IMR-90 (cell line): Measurements from ENCODE around the gene ARL13A. TPM values are rescaled to one million over a fixed set of nuclear protein-coding genes. Genes with fewer than 3 reads are reported as not detected.

ENCODE experiments used
- ATAC-seq: fragments of 200-7000 bp; cut with Tn5 transposase; 2 replicates; pipeline ENCODE4 v1.9.1; 2020; ENCODE audit warnings: low read depth, mild to moderate bottlenecking, moderate library complexity
- BruUV-seq: library from RNA; stranded (reverse); fragments of 400-500 nt; replicated peaks from 2 replicates; lab custom pipeline; 2021; lab: Mats Ljungman, UMichigan
- CTCF ChIA-PET: fragments of 300-600 bp; formaldehyde crosslinking; extraction: SDS; loops from one replicate; lab custom pipeline; 2021; ENCODE audit warnings: antibody characterized with exemption; lab: Yijun Ruan, JAX
- POLR2A ChIA-PET: fragments of 300-600 bp; sonication (Branson Sonifier 250); formaldehyde crosslinking; loops from one replicate; lab custom pipeline; 2022; ENCODE audit warnings: antibody characterized with exemption; ENCODE audit not compliant: unreplicated experiment; lab: Charles Lee
- DNase-seq: peaks from one replicate; pipeline ENCODE4 v3.0.0; 2013
- H2AFZ ChIP-seq: replicated peaks from 2 replicates; pipeline ENCODE3; 2013; ENCODE audit warnings: low read length, mild to moderate bottlenecking; ENCODE audit not compliant: poor library complexity
- H2AK5ac ChIP-seq: 2 replicates; pipeline ENCODE4 v1.6.1; 2013; ENCODE audit warnings: low read depth, low read length, inconsistent platforms
- H2AK9ac ChIP-seq: replicated peaks from 2 replicates; pipeline ENCODE3; 2013; ENCODE audit warnings: mild to moderate bottlenecking, low read depth, low read length, moderate library complexity; ENCODE audit not compliant: poor library complexity
- H2BK120ac ChIP-seq: 2 replicates; pipeline ENCODE4 v1.6.1; 2013; ENCODE audit warnings: low read depth, low read length, inconsistent platforms
- H2BK15ac ChIP-seq: 3 replicates; pipeline ENCODE4 v1.6.1; 2013; ENCODE audit warnings: low read depth, low read length, inconsistent platforms
- H2BK20ac ChIP-seq: 2 replicates; pipeline ENCODE4 v1.6.1; 2013; ENCODE audit warnings: low read depth, mild to moderate bottlenecking, inconsistent platforms, low read length, moderate library complexity
- H2BK5ac ChIP-seq: 2 replicates; pipeline ENCODE4 v1.6.1; 2013; ENCODE audit warnings: mild to moderate bottlenecking, low read depth, low read length, inconsistent platforms; ENCODE audit not compliant: poor library complexity, severe bottlenecking
- H3K14ac ChIP-seq: replicated peaks from 2 replicates; pipeline ENCODE4 v1.6.1; 2013; ENCODE audit warnings: low read depth, low read length, inconsistent platforms
- H3K18ac ChIP-seq: 2 replicates; pipeline ENCODE4 v1.6.1; 2013; ENCODE audit warnings: low read depth, low read length, control low read depth
- H3K23ac ChIP-seq: 2 replicates; pipeline ENCODE4 v1.6.1; 2013; ENCODE audit warnings: low read depth, low read length, inconsistent platforms
- H3K27ac ChIP-seq: 2 replicates; pipeline ENCODE4 v1.5.1; 2013; ENCODE audit warnings: mild to moderate bottlenecking, control low read depth, low read length; ENCODE audit not compliant: insufficient read depth
- H3K27me3 ChIP-seq: 2 replicates; pipeline ENCODE4 v1.6.1; 2013; ENCODE audit warnings: low read length; ENCODE audit not compliant: control insufficient read depth, insufficient read depth
- H3K36me3 ChIP-seq: 2 replicates; pipeline ENCODE4 v1.6.1; 2013; ENCODE audit warnings: low read length, mixed read lengths; ENCODE audit not compliant: control insufficient read depth, insufficient read depth
- H3K4ac ChIP-seq: 2 replicates; pipeline ENCODE4 v1.6.1; 2013; ENCODE audit warnings: low read depth, low read length, inconsistent platforms
- H3K4me1 ChIP-seq: 2 replicates; pipeline ENCODE4 v1.6.1; 2013; ENCODE audit warnings: low read length, mixed read lengths; ENCODE audit not compliant: control insufficient read depth, insufficient read depth
- H3K4me2 ChIP-seq: 2 replicates; pipeline ENCODE4 v1.6.1; 2013; ENCODE audit warnings: low read depth, mild to moderate bottlenecking, control low read depth, low read length, moderate library complexity
- H3K4me3 ChIP-seq: 2 replicates; pipeline ENCODE4 v1.5.1; 2013; ENCODE audit warnings: low read depth, mild to moderate bottlenecking, control low read depth, low read length, moderate library complexity; ENCODE audit not compliant: insufficient read depth
- H3K56ac ChIP-seq: 2 replicates; pipeline ENCODE4 v1.6.1; 2013; ENCODE audit warnings: low read length, inconsistent platforms; ENCODE audit not compliant: insufficient read depth; ENCODE audit errors: extremely low read depth
- H3K79me1 ChIP-seq, 2 experiments: 2 replicates each; pipeline ENCODE4 v1.6.1; 2013; ENCODE audit warnings: low read length in 2 of 2, inconsistent platforms in 1 of 2, low read depth in 1 of 2
- H3K9ac ChIP-seq: 2 replicates; pipeline ENCODE4 v1.6.1; 2013; ENCODE audit warnings: low read depth, low read length, control low read depth
- H3K9me1 ChIP-seq: 2 replicates; pipeline ENCODE4 v1.6.1; 2013; ENCODE audit warnings: low read length, inconsistent platforms; ENCODE audit not compliant: insufficient read depth
- H3K9me3 ChIP-seq: 2 replicates; pipeline ENCODE4 v1.6.1; 2013; ENCODE audit warnings: low read length; ENCODE audit not compliant: control insufficient read depth, insufficient read depth
- H4K20me1 ChIP-seq: 2 replicates; pipeline ENCODE4 v1.6.1; 2013; ENCODE audit warnings: low read length, inconsistent platforms; ENCODE audit not compliant: insufficient read depth
- H4K5ac ChIP-seq: 2 replicates; pipeline ENCODE4 v1.6.1; 2013; ENCODE audit warnings: mild to moderate bottlenecking, low read depth, low read length, control low read depth
- H4K8ac ChIP-seq, 2 experiments: 2 replicates each; pipeline ENCODE4 v1.6.1; 2013; ENCODE audit warnings: low read depth in 2 of 2, low read length in 2 of 2, control low read depth in 1 of 2, inconsistent platforms in 1 of 2
- H4K91ac ChIP-seq: 2 replicates; pipeline ENCODE4 v1.6.1; 2013; ENCODE audit warnings: low read depth, low read length, inconsistent platforms; ENCODE audit not compliant: insufficient read depth
- BHLHE40 ChIP-seq: fragments of 150-350 bp; IDR thresholded peaks from 2 replicates; pipeline ENCODE4 v1.6.1; 2016; ENCODE audit warnings: mild to moderate bottlenecking, low read depth, low read length
- CEBPB ChIP-seq: IDR thresholded peaks from 2 replicates; pipeline ENCODE4 v1.6.1; 2012; ENCODE audit warnings: low read depth, low read length, improper control_type of control experiment
- CHD1 ChIP-seq: IDR thresholded peaks from 2 replicates; pipeline ENCODE4 v1.6.1; 2012; ENCODE audit warnings: low read depth, low read length, improper control_type of control experiment
- CTCF ChIP-seq: conservative IDR thresholded peaks from 2 replicates; pipeline ENCODE4 v1.5.1; 2012; ENCODE audit warnings: mild to moderate bottlenecking, low read depth, low read length, improper control_type of control experiment
- FOS ChIP-seq: fragments of 150-350 bp; IDR thresholded peaks from 2 replicates; pipeline ENCODE4 v1.6.1; 2016; ENCODE audit warnings: low read depth, low read length
- MAFK ChIP-seq: IDR thresholded peaks from 2 replicates; pipeline ENCODE4 v1.6.1; 2012; ENCODE audit warnings: low read depth, low read length, improper control_type of control experiment
- MAZ ChIP-seq: IDR thresholded peaks from 2 replicates; pipeline ENCODE4 v1.6.1; 2012; ENCODE audit warnings: low read depth, mild to moderate bottlenecking, low read length, improper control_type of control experiment, moderate library complexity, borderline replicate concordance
- MXI1 ChIP-seq: IDR thresholded peaks from 2 replicates; pipeline ENCODE4 v1.6.1; 2012; ENCODE audit warnings: low read depth, mild to moderate bottlenecking, low read length, moderate library complexity, borderline replicate concordance
- NFE2L2 ChIP-seq: fragments of 150-350 bp; IDR thresholded peaks from 2 replicates; pipeline ENCODE4 v1.6.1; 2016; ENCODE audit warnings: low read depth, mild to moderate bottlenecking, low read length
- POLR2A ChIP-seq: IDR thresholded peaks from 2 replicates; pipeline ENCODE4 v1.6.1; 2012; ENCODE audit warnings: mild to moderate bottlenecking, low read depth, low read length
- RAD21 ChIP-seq: IDR thresholded peaks from 2 replicates; pipeline ENCODE4 v1.6.1; 2012; ENCODE audit warnings: low read length, improper control_type of control experiment
- RCOR1 ChIP-seq: IDR thresholded peaks from 2 replicates; pipeline ENCODE4 v1.6.1; 2012; ENCODE audit warnings: mild to moderate bottlenecking, low read length, improper control_type of control experiment; ENCODE audit not compliant: insufficient replicate concordance
- RFX5 ChIP-seq: IDR thresholded peaks from 2 replicates; pipeline ENCODE4 v1.8.0; 2012; ENCODE audit warnings: low read depth, mild to moderate bottlenecking, low read length, moderate library complexity
- SMC3 ChIP-seq: fragments of 150-350 bp; IDR thresholded peaks from 2 replicates; pipeline ENCODE4 v1.6.1; 2016; ENCODE audit warnings: low read depth, mild to moderate bottlenecking, antibody characterized with exemption, low read length, moderate library complexity
- USF2 ChIP-seq: fragments of 150-350 bp; IDR thresholded peaks from 2 replicates; pipeline ENCODE4 v1.6.1; 2017; ENCODE audit warnings: mild to moderate bottlenecking, antibody characterized with exemption, low read length, low read depth
- WGBS, 2 experiments: methylation state at CpG; one replicate each; pipeline versions ENCODE4 v1.1.5 to v1.1.7; 2013; ENCODE audit warnings: missing lambda C conversion rate in 2 of 2; ENCODE audit not compliant: insufficient read length in 1 of 2; ENCODE audit errors: extremely low coverage in 2 of 2; 5-methylcytosine and 5-hydroxymethylcytosine counted together
- dilution Hi-C: fragments of 300-500 bp; cut with HindIII; formaldehyde crosslinking; loops from one replicate; pipeline ENCODE4 v1.14.3; 2018; ENCODE audit warnings: low sequenced_read_pairs; ENCODE audit not compliant: unreplicated experiment
- in situ Hi-C: fragments of 300-500 bp; cut with MboI; formaldehyde crosslinking; loops from 3 replicates; pipeline ENCODE4 v1.14.3; 2019; ENCODE audit warnings: low sequenced_read_pairs, inconsistent platforms, mixed read lengths
- intact Hi-C: fragments of 100-400 bp; cut with micrococcal nuclease; formaldehyde crosslinking; loops from 2 replicates; pipeline ENCODE4 v1.10.0; 2022
- polyA plus RNA-seq, 3 experiments: library from polyadenylated mRNA; depleted of rRNA; stranded (reverse); fragments of >200 nt; gene quantifications; 2 replicates each; pipeline ENCODE4 v1.2.3, GENCODE V29; 2012; ENCODE audit warnings: low replicate concordance in 1 of 3
- total RNA-seq: library from RNA; depleted of rRNA; stranded (reverse); fragments of >200 nt; gene quantifications from 2 replicates; pipeline ENCODE4 v1.2.3, GENCODE V29; 2012
- TF ChIP-seq, protein P1 (sequence below): fragments of 150-350 bp; IDR thresholded peaks from 2 replicates; pipeline ENCODE4 v1.6.1; 2016; ENCODE audit warnings: low read depth, mild to moderate bottlenecking, low read length, moderate library complexity, borderline replicate concordance

The ARL13A gene
- total and polyA plus RNA-seq, 2 of the 4 experiments (the other 2 are of a cell fraction) = not detected

DNA sequence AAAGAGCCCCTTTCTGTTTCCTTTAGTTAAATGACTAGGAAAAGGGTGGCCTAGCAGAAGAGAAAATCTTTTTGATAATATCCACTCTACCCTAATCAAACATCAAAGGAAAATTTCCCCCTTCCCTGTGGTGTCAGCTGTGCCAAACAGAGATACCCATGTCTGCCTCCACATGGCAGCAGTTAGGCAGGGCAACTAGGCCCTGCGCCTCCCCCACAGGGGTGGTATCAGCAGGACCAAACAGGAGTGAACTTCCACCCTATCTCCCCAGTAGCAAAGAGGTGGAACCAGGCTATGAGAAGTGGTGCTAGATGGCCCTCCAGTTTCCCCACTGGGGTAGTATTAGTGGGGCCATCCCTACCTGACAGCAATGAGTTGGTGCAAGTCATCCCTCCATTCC lies 21.0 kb upstream of the ARL13A start:
- no peaks in the 10 kb centered on the region for H3K79me1 ChIP-seq
- in situ Hi-C loops (no loop called here), dilution Hi-C loops (no loop called here), intact Hi-C loops (no loop called here)
- H3K27me3 ChIP-seq = peaks cover 2% of the 10 kb centered on the region; the same call in 1 of the 2 replicates
- H3K4me3 ChIP-seq = no peak overlapping the region
- no peak overlapping the region for H4K91ac ChIP-seq
- H3K36me3 ChIP-seq = no peaks in the 10 kb centered on the region
- DNase-seq (no peak), ATAC-seq (no peak)
- no peak overlapping the region for H2BK20ac ChIP-seq
- ChIA-PET POLR2A (no interaction called here), CTCF (no interaction called here)
- no peak overlapping the region for H2AK5ac ChIP-seq
- H3K4me2 ChIP-seq = no peak overlapping the region
- H4K20me1 ChIP-seq = no peaks in the 10 kb centered on the region
- H2BK15ac ChIP-seq = no peak overlapping the region
- H3K14ac ChIP-seq = no peak overlapping the region
- H4K5ac ChIP-seq = no peak overlapping the region
- H2AFZ ChIP-seq = no peak overlapping the region
- no peak overlapping the region for H3K23ac ChIP-seq
- H3K56ac ChIP-seq = no peak overlapping the region
- H2BK5ac ChIP-seq = no peak overlapping the region
- no peak overlapping the region for H2AK9ac ChIP-seq
- TF ChIP-seq RAD21 (no peak), NFE2L2 (no peak), CEBPB (no peak), FOS (no peak), POLR2A (no peak), RFX5 (no peak), SMC3 (no peak), CHD1 (no peak), MAZ (no peak), CTCF (no peak), USF2 (no peak), RCOR1 (no peak), BHLHE40 (no peak), MXI1 (no peak), MAFK (no peak)
- TF ChIP-seq, protein P1, sequence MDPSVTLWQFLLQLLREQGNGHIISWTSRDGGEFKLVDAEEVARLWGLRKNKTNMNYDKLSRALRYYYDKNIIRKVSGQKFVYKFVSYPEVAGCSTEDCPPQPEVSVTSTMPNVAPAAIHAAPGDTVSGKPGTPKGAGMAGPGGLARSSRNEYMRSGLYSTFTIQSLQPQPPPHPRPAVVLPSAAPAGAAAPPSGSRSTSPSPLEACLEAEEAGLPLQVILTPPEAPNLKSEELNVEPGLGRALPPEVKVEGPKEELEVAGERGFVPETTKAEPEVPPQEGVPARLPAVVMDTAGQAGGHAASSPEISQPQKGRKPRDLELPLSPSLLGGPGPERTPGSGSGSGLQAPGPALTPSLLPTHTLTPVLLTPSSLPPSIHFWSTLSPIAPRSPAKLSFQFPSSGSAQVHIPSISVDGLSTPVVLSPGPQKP = no peak
- H3K9me1 ChIP-seq = no peaks in the 10 kb centered on the region
- no peak overlapping the region for H3K4ac ChIP-seq
- WGBS, 2 experiments = no CpG with 5 or more reads among the region's 1 CpG
- no peaks in the 10 kb centered on the region for H3K4me1 ChIP-seq
- no peak overlapping the region for H3K27ac ChIP-seq
- BruUV-seq = no TSS peak
- H2BK120ac ChIP-seq = no peak overlapping the region
- no peak overlapping the region for H4K8ac ChIP-seq
- no peak overlapping the region for H3K9ac ChIP-seq
- no peaks in the 10 kb centered on the region for H3K9me3 ChIP-seq
- H3K18ac ChIP-seq = no peak overlapping the region
